HepG2 (cell line): ENCODE measurements around the gene OIT3. TPM values are rescaled to one million over a fixed set of nuclear protein-coding genes. Genes with fewer than 3 reads are reported as not detected.

Source experiments
- ATAC-seq: fragments of 200-7000 bp; cut with Tn5 transposase; 3 replicates; pipeline ENCODE4 v1.9.1; 2020; ENCODE audit warnings: mild to moderate bottlenecking, moderate library complexity
- BruUV-seq: library from RNA; stranded (reverse); fragments of 400-500 nt; replicated peaks from 2 replicates; lab custom pipeline; 2021; lab: Mats Ljungman, UMichigan
- CTCF ChIA-PET: fragments of 300-600 bp; formaldehyde crosslinking; extraction: SDS; loops from one replicate; lab custom pipeline; 2021; ENCODE audit warnings: low total read pairs, inconsistent platforms, low intra/inter-chr PET ratio; lab: Yijun Ruan, JAX
- POLR2A ChIA-PET: fragments of 350-600 bp; sonication (Branson Sonifier 250); formaldehyde crosslinking; loops from one replicate; lab custom pipeline; 2020; ENCODE audit warnings: antibody characterized with exemption, inconsistent platforms; lab: Yijun Ruan, JAX
- DNase-seq: peaks from one replicate; pipeline ENCODE4 v3.0.0-alpha.2; 2015; ENCODE audit warnings: low spot score
- FAIRE-seq: peaks from 3 replicates; lab custom pipeline; 2011; peaks lifted over from hg19 to GRCh38; lab: Jason Lieb, UNC
- H2AFZ ChIP-seq: one replicate; pipeline ENCODE4 v1.6.1; 2011; ENCODE audit warnings: low read length, inconsistent platforms
- H3K27ac ChIP-seq: fragments of 300-600 bp; 3 replicates; pipeline ENCODE4 v1.8.0; 2011; ENCODE audit warnings: mixed run types, mild to moderate bottlenecking, mixed read lengths, low read length, inconsistent platforms; ENCODE audit not compliant: insufficient read depth; ENCODE audit errors: extremely low read length
- H3K27me3 ChIP-seq, 2 experiments: fragments of 200-600 bp in 1 of 2; 2 replicates in 1 of 2; 3 replicates in 1 of 2; pipeline versions ENCODE4 v1.6.0 to v1.8.0; 2011; ENCODE audit warnings: low read length in 2 of 2, mild to moderate bottlenecking in 2 of 2, moderate library complexity in 2 of 2, inconsistent platforms in 1 of 2; ENCODE audit not compliant: insufficient read depth in 2 of 2, control insufficient read depth in 1 of 2
- H3K36me3 ChIP-seq, 2 experiments: fragments of 200-600 bp in 1 of 2; replicated peaks in 1 of 2; 2 replicates in 1 of 2; 3 replicates in 1 of 2; pipeline versions ENCODE4 v1.5.1 to v1.8.0; 2011; ENCODE audit warnings: low read length in 2 of 2, inconsistent platforms in 1 of 2; ENCODE audit not compliant: insufficient read depth in 2 of 2, control insufficient read depth in 1 of 2
- H3K4me1 ChIP-seq: 2 replicates; pipeline ENCODE4 v1.5.1; 2012; ENCODE audit warnings: low read length, inconsistent platforms; ENCODE audit not compliant: insufficient read depth
- H3K4me2 ChIP-seq: 2 replicates; pipeline ENCODE4 v1.6.0; 2011; ENCODE audit warnings: low read depth, low read length, inconsistent platforms
- H3K4me3 ChIP-seq, 3 experiments: fragments of 200-600 bp in 1 of 3; sonication (generic), shearing (Covaris generic) in 1 of 3; replicated peaks in 1 of 3; 2 replicates each; pipeline ENCODE4 v1.5.1; 2011 to 2016; ENCODE audit warnings: low read length in 3 of 3, inconsistent platforms in 2 of 3, low read depth in 2 of 3, mild to moderate bottlenecking in 2 of 3, control low read depth in 1 of 3, mixed read lengths in 1 of 3; ENCODE audit not compliant: insufficient read depth in 1 of 3
- H3K79me2 ChIP-seq: one replicate; pipeline ENCODE4 v1.6.1; 2011; ENCODE audit warnings: low read length, inconsistent platforms; ENCODE audit not compliant: insufficient read depth
- H3K9ac ChIP-seq: 2 replicates; pipeline ENCODE4 v1.6.0; 2011; ENCODE audit warnings: mild to moderate bottlenecking, low read depth, low read length, inconsistent platforms; ENCODE audit not compliant: insufficient read depth
- H3K9me3 ChIP-seq: 2 replicates; pipeline ENCODE4 v1.5.1; 2012; ENCODE audit warnings: mild to moderate bottlenecking, low read length
- H4K20me1 ChIP-seq: 2 replicates; pipeline ENCODE4 v1.6.0; 2011; ENCODE audit warnings: inconsistent platforms, mild to moderate bottlenecking, low read length, moderate library complexity; ENCODE audit not compliant: insufficient read depth
- ELF4 ChIP-seq: sonication (generic); formaldehyde crosslinking; IDR thresholded peaks from 2 replicates; pipeline ENCODE4 v1.5.0; 2020; ENCODE audit warnings: missing genetic modification reagents, mild to moderate bottlenecking, moderate library complexity, borderline replicate concordance
- GATAD2A ChIP-seq: IDR thresholded peaks from 2 replicates; pipeline ENCODE4 v1.6.1; 2016
- JUN ChIP-seq: sonication (generic); formaldehyde crosslinking; IDR thresholded peaks from 2 replicates; pipeline ENCODE4 v1.4.0; 2020; ENCODE audit warnings: mild to moderate bottlenecking, missing genetic modification reagents
- NFAT5 ChIP-seq: sonication (generic); formaldehyde crosslinking; IDR thresholded peaks from 2 replicates; pipeline ENCODE4 v1.4.0; 2020; ENCODE audit warnings: missing genetic modification reagents
- NFATC3 ChIP-seq: sonication (generic); formaldehyde crosslinking; IDR thresholded peaks from 2 replicates; pipeline ENCODE4 v1.5.1; 2020; ENCODE audit warnings: mild to moderate bottlenecking, missing genetic modification reagents
- POLR2A ChIP-seq, 2 experiments: IDR thresholded peaks; 2 replicates each; pipeline ENCODE4 v1.6.1; 2011; ENCODE audit warnings: low read depth in 2 of 2, low read length in 2 of 2, mild to moderate bottlenecking in 1 of 2, moderate library complexity in 1 of 2; ENCODE audit not compliant: insufficient read depth in 1 of 2
- POLR2AphosphoS5 ChIP-seq: IDR thresholded peaks from 2 replicates; pipeline ENCODE4 v1.6.1; 2012; ENCODE audit warnings: low read depth, low read length
- RARG ChIP-seq: sonication (generic); formaldehyde crosslinking; IDR thresholded peaks from 2 replicates; pipeline ENCODE4 v1.4.0; 2020; ENCODE audit warnings: low read depth, mild to moderate bottlenecking, missing genetic modification reagents
- TOE1 ChIP-seq: sonication (generic); formaldehyde crosslinking; IDR thresholded peaks from 2 replicates; pipeline ENCODE4 v1.4.0; 2020; ENCODE audit warnings: mild to moderate bottlenecking, missing genetic modification reagents
- WIZ ChIP-seq: sonication (generic); formaldehyde crosslinking; IDR thresholded peaks from 2 replicates; pipeline ENCODE4 v1.5.1; 2020; ENCODE audit warnings: mild to moderate bottlenecking, missing genetic modification reagents
- XBP1 ChIP-seq: sonication (generic); formaldehyde crosslinking; IDR thresholded peaks from 2 replicates; pipeline ENCODE4 v1.5.0; 2020; ENCODE audit warnings: missing genetic modification reagents
- ZBTB43 ChIP-seq: sonication (generic); formaldehyde crosslinking; conservative IDR thresholded peaks from 2 replicates; pipeline ENCODE4 v1.4.0; 2020; ENCODE audit warnings: missing genetic modification reagents
- ZFP37 ChIP-seq: sonication (generic); formaldehyde crosslinking; IDR thresholded peaks from 2 replicates; pipeline ENCODE4 v1.4.0; 2020; ENCODE audit warnings: missing genetic modification reagents, borderline replicate concordance
- ZFP41 ChIP-seq: sonication (generic); formaldehyde crosslinking; IDR thresholded peaks from 2 replicates; pipeline ENCODE4 v1.4.0; 2020; ENCODE audit warnings: mild to moderate bottlenecking, missing genetic modification reagents, borderline replicate concordance
- ZMAT5 ChIP-seq: sonication (generic); formaldehyde crosslinking; IDR thresholded peaks from 2 replicates; pipeline ENCODE4 v1.5.0; 2020; ENCODE audit warnings: mild to moderate bottlenecking, low read depth, missing genetic modification reagents, borderline replicate concordance
- ZNF281 ChIP-seq: sonication (generic); formaldehyde crosslinking; IDR thresholded peaks from 2 replicates; pipeline ENCODE4 v1.4.0; 2020; ENCODE audit warnings: missing genetic modification reagents, borderline replicate concordance
- WGBS: methylation state at CpG from one replicate; pipeline ENCODE4 v1.1.6; 2017; ENCODE audit warnings: low lambda C conversion rate; 5-methylcytosine and 5-hydroxymethylcytosine counted together
- in situ Hi-C: cut with HindIII; loops from 2 replicates; pipeline ENCODE4 v1.10.0; 2017; ENCODE audit warnings: low pct_unique_long_range_greater_than_20kb; ENCODE audit not compliant: extremely low pct_ligation_motif_present
- intact Hi-C: fragments of 100-400 bp; cut with micrococcal nuclease; formaldehyde crosslinking; loops from one replicate; pipeline ENCODE4 v1.10.0; 2022; ENCODE audit not compliant: unreplicated experiment
- polyA plus RNA-seq, 8 experiments: library from polyadenylated mRNA; depleted of rRNA in 3 of 8; stranded (reverse) in 7 of 8; unstranded in 1 of 8; fragments of >200 nt; fragmentation: Illumina TruSeq in 4 of 8; extraction: Trizol in 4 of 8; gene quantifications; 2 replicates each; pipeline versions ENCODE4 v1.2.1 to v1.2.3, GENCODE V29; 2011 to 2016; ENCODE audit warnings: low read depth in 4 of 8, missing spikeins in 1 of 8, mixed read lengths in 1 of 8; ENCODE audit not compliant: insufficient read depth in 1 of 8
- total RNA-seq, 5 experiments: library from RNA; depleted of rRNA; stranded (reverse); fragments of >200 nt; fragmentation: Illumina TruSeq; extraction: Trizol; gene quantifications; 2 replicates each; pipeline ENCODE4 v1.2.3, GENCODE V29; 2016; ENCODE audit warnings: low read depth in 1 of 5

The OIT3 gene
- total and polyA plus RNA-seq, 2 of the 13 experiments (the other 11 are each of a cell fraction or from before 2014, with no cell fraction given), result not detected

- intact Hi-C loops, result no loop called here
- H4K20me1 ChIP-seq, result no peaks in the 10 kb centered on the region
- no peaks in the 10 kb centered on the region for H3K79me2 ChIP-seq
- ChIA-PET POLR2A (no interaction called here), CTCF (no interaction called here)
- ATAC-seq (no peak), FAIRE-seq (peak; percentile 8), DNase-seq (no peak)
- no peak overlapping the region for H3K4me3 ChIP-seq
- H3K36me3 ChIP-seq, result peaks cover 0 to 14% of the 10 kb centered on the region in 2 experiments
- H3K4me1 ChIP-seq, result peaks cover 13% of the 10 kb centered on the region
- no peak overlapping the region for H3K9ac ChIP-seq
- no peaks in the 10 kb centered on the region for H3K9me3 ChIP-seq
- no peak overlapping the region for H3K27ac ChIP-seq
- H3K4me2 ChIP-seq, result peak overlapping the region; percentile 2; the same call in 1 of the 2 replicates
- BruUV-seq, result no TSS peak
- no peaks in the 10 kb centered on the region for H3K27me3 ChIP-seq
- H2AFZ ChIP-seq, result no peak overlapping the region
- in situ Hi-C loops, result no loop called here
- WGBS, result 38% methylated on average over 2 of the region's 2 CpGs
- TF ChIP-seq ZMAT5 (no peak), JUN (CRISPR knock-in tag) (no peak), WIZ (CRISPR knock-in tag) (no peak), GATAD2A (CRISPR knock-in tag) (no peak), ELF4 (CRISPR knock-in tag) (no peak), ZFP41 (CRISPR knock-in tag) (no peak), NFATC3 (CRISPR knock-in tag) (no peak), POLR2AphosphoS5 (no peak), POLR2A (IDR thresholded peaks at IDR 0.05; ENCODE audit: insufficient read depth in 1 of 2, low read depth in 2 of 2, low read length in 2 of 2) (no peak), XBP1 (CRISPR knock-in tag) (no peak), RARG (CRISPR knock-in tag) (no peak), NFAT5 (CRISPR knock-in tag) (no peak), ZBTB43 (CRISPR knock-in tag) (no peak), ZNF281 (no peak), TOE1 (no peak), ZFP37 (no peak)
Observed at GRCh38 chr10:72862957-72863356, 30.6 kb upstream of the OIT3 start.
